HEK293 (cell line): ENCODE measurements around the gene SLC2A11.

ENCODE experiments used
- CTCF ChIA-PET: fragments of 350-600 bp; formaldehyde crosslinking; extraction: SDS; loops from one replicate; lab custom pipeline; 2021; ENCODE audit warnings: antibody characterized with exemption; lab: Yijun Ruan, JAX
- POLR2A ChIA-PET: fragments of 300-600 bp; formaldehyde crosslinking; extraction: SDS; loops from one replicate; lab custom pipeline; 2020; ENCODE audit warnings: antibody characterized with exemption, inconsistent platforms; lab: Yijun Ruan, JAX
- H3K27ac ChIP-seq: fragments of 200-500 bp; sonication (Bioruptor generic); 2 replicates; pipeline ENCODE4 v1.5.1; 2014; ENCODE audit warnings: low read depth, low read length, control low read depth, inconsistent platforms; ENCODE audit errors: extremely low read depth
- H3K36me3 ChIP-seq, 2 experiments: fragments of 200-500 bp in 1 of 2; sonication (Bioruptor generic) in 1 of 2; 1 replicate in 1 of 2; 2 replicates in 1 of 2; pipeline ENCODE4 v1.5.1; 2014 to 2017; ENCODE audit warnings: inconsistent platforms in 2 of 2, low read length in 2 of 2; ENCODE audit not compliant: control insufficient read depth in 2 of 2, insufficient read depth in 1 of 2
- H3K4me1 ChIP-seq: fragments of 200-500 bp; sonication (Bioruptor generic); 2 replicates; pipeline ENCODE4 v1.5.1; 2014; ENCODE audit warnings: mild to moderate bottlenecking, low read length, inconsistent platforms; ENCODE audit not compliant: control insufficient read depth, insufficient read depth
- H3K4me3 ChIP-seq: 2 replicates; pipeline ENCODE4 v1.5.1; 2011; ENCODE audit warnings: low read depth, mild to moderate bottlenecking, control low read depth, low read length, moderate library complexity
- H3K9me3 ChIP-seq: fragments of 200-500 bp; sonication (Bioruptor generic); 2 replicates; pipeline ENCODE4 v1.5.1; 2014; ENCODE audit warnings: low read depth, low read length, inconsistent platforms; ENCODE audit not compliant: control insufficient read depth, insufficient read depth
- ATF2 ChIP-seq: fragments of 450-650 bp; formaldehyde crosslinking; IDR thresholded peaks from 2 replicates; pipeline ENCODE4 v1.5.1; 2016; ENCODE audit warnings: missing biosample characterization, missing genetic modification characterization, low read depth
- BCL11B ChIP-seq: fragments of 450-650 bp; formaldehyde crosslinking; IDR thresholded peaks from 2 replicates; pipeline ENCODE4 v1.5.1; 2016; ENCODE audit warnings: low read depth, missing biosample characterization, missing genetic modification characterization
- OSR2 ChIP-seq: fragments of 450-650 bp; formaldehyde crosslinking; IDR thresholded peaks from 2 replicates; pipeline ENCODE4 v1.5.1; 2016; ENCODE audit warnings: missing biosample characterization, missing genetic modification characterization
- PATZ1 ChIP-seq: fragments of 450-650 bp; formaldehyde crosslinking; IDR thresholded peaks from 2 replicates; pipeline ENCODE4 v1.5.1; 2016; ENCODE audit warnings: missing biosample characterization, missing genetic modification characterization
- PRDM6 ChIP-seq: fragments of 450-650 bp; formaldehyde crosslinking; IDR thresholded peaks from 2 replicates; pipeline ENCODE4 v1.5.1; 2017; ENCODE audit warnings: missing biosample characterization, missing genetic modification characterization
- REPIN1 ChIP-seq: fragments of 450-650 bp; formaldehyde crosslinking; IDR thresholded peaks from 2 replicates; pipeline ENCODE4 v1.5.1; 2017; ENCODE audit warnings: missing biosample characterization, missing genetic modification characterization, low read depth
- SP7 ChIP-seq: fragments of 450-650 bp; formaldehyde crosslinking; IDR thresholded peaks from 2 replicates; pipeline ENCODE4 v1.5.1; 2016; ENCODE audit warnings: missing biosample characterization, missing genetic modification characterization
- ZBTB21 ChIP-seq: fragments of 450-650 bp; formaldehyde crosslinking; IDR thresholded peaks from 2 replicates; pipeline ENCODE4 v1.5.1; 2017; ENCODE audit warnings: missing biosample characterization, missing genetic modification characterization
- ZNF112 ChIP-seq: fragments of 450-650 bp; formaldehyde crosslinking; IDR thresholded peaks from 2 replicates; pipeline ENCODE4 v1.5.0; 2017; ENCODE audit warnings: missing biosample characterization, missing genetic modification characterization
- ZNF169 ChIP-seq: fragments of 450-650 bp; formaldehyde crosslinking; IDR thresholded peaks from 2 replicates; pipeline ENCODE4 v1.5.1; 2016; ENCODE audit warnings: missing biosample characterization, missing genetic modification characterization
- ZNF248 ChIP-seq: fragments of 450-650 bp; formaldehyde crosslinking; IDR thresholded peaks from 2 replicates; pipeline ENCODE4 v1.5.1; 2017; ENCODE audit warnings: missing biosample characterization, missing genetic modification characterization
- ZNF335 ChIP-seq: fragments of 450-650 bp; formaldehyde crosslinking; conservative IDR thresholded peaks from 2 replicates; pipeline ENCODE4 v1.5.1; 2016; ENCODE audit warnings: missing biosample characterization, missing genetic modification characterization
- ZNF501 ChIP-seq: fragments of 450-650 bp; formaldehyde crosslinking; IDR thresholded peaks from 2 replicates; pipeline ENCODE4 v1.5.1; 2016; ENCODE audit warnings: missing biosample characterization, missing genetic modification characterization
- ZNF544 ChIP-seq: fragments of 450-650 bp; formaldehyde crosslinking; IDR thresholded peaks from 2 replicates; pipeline ENCODE4 v1.5.0; 2017; ENCODE audit warnings: missing biosample characterization, missing genetic modification characterization
- ZNF561 ChIP-seq: fragments of 450-650 bp; IDR thresholded peaks from 2 replicates; pipeline ENCODE4 v1.5.1; 2018; ENCODE audit warnings: missing biosample characterization, missing genetic modification characterization, borderline replicate concordance
- ZNF624 ChIP-seq: fragments of 450-650 bp; formaldehyde crosslinking; IDR thresholded peaks from 2 replicates; pipeline ENCODE4 v1.5.1; 2017; ENCODE audit warnings: missing biosample characterization, missing genetic modification characterization
- ZNF660 ChIP-seq: fragments of 450-650 bp; IDR thresholded peaks from 2 replicates; pipeline ENCODE4 v1.5.1; 2018; ENCODE audit warnings: missing biosample characterization, mild to moderate bottlenecking, missing genetic modification characterization
- ZNF670 ChIP-seq: fragments of 450-650 bp; formaldehyde crosslinking; IDR thresholded peaks from 2 replicates; pipeline ENCODE4 v1.5.1; 2016; ENCODE audit warnings: missing biosample characterization, missing genetic modification characterization, low read depth
- ZNF677 ChIP-seq: fragments of 450-650 bp; IDR thresholded peaks from 2 replicates; pipeline ENCODE4 v1.5.0; 2018; ENCODE audit warnings: missing biosample characterization, mild to moderate bottlenecking, missing genetic modification characterization, moderate library complexity

The SLC2A11 gene

GRCh38 chr22:23896523-23897186, 39.0 kb downstream of the SLC2A11 start:
- CTCF ChIA-PET = interaction anchor here (0.6 to 1.0 kb wide), 2 partner anchors 14 to 122 kb away, joined by 3 read pairs; no protein-coding TSS in a partner anchor
- Histone ChIP-seq H3K4me1 (peaks cover 15% of the 10 kb centered on the region), H3K27ac (peak overlapping the region; percentile 94), H3K9me3 (no peaks in the 10 kb centered on the region), H3K36me3 (peaks cover 14 to 31% of the 10 kb centered on the region in 2 experiments), H3K4me3 (no peak overlapping the region)
- TF ChIP-seq BCL11B (tag by site-specific recombination) (peak; percentile 35; the same call in 1 of the 2 replicates), ZNF561 (tag by site-specific recombination) (no peak), PATZ1 (tag by site-specific recombination) (0 out of 2 replicates have a peak, but pooled peaks have one; percentile 23)
- POLR2A ChIA-PET = interaction anchor here (0.9 to 1.7 kb wide), 4 partner anchors 12 to 74 kb away, joined by 3 to 13 read pairs (median 4); no protein-coding TSS in a partner anchor

GRCh38 chr22:23897320-23897719, 39.6 kb downstream of the SLC2A11 start:
- ChIA-PET CTCF (interaction anchor here (1.0 kb wide), 1 partner anchor 13 kb away, joined by 3 read pairs; no protein-coding TSS in a partner anchor), POLR2A (interaction anchor here (1.7 kb wide), 1 partner anchor 16 kb away, joined by 13 read pairs; no protein-coding TSS in a partner anchor)
- no peak overlapping the region for H3K4me3 ChIP-seq
- H3K9me3 ChIP-seq = no peaks in the 10 kb centered on the region
- H3K4me1 ChIP-seq = peaks cover 15% of the 10 kb centered on the region
- H3K27ac ChIP-seq = no peak overlapping the region; the same call in 1 of the 2 replicates
- H3K36me3 ChIP-seq = peaks cover 14 to 31% of the 10 kb centered on the region in 2 experiments
- TF ChIP-seq PRDM6 (tag by site-specific recombination) (no peak), ZBTB21 (tag by site-specific recombination) (no peak), ZNF248 (no peak), REPIN1 (tag by site-specific recombination) (no peak), ZNF112 (tag by site-specific recombination) (no peak), ATF2 (tag by site-specific recombination) (no peak), SP7 (no peak), ZNF660 (tag by site-specific recombination) (no peak), ZNF544 (tag by site-specific recombination) (no peak), OSR2 (tag by site-specific recombination) (no peak), ZNF501 (tag by site-specific recombination) (no peak), ZNF624 (tag by site-specific recombination) (no peak), ZNF169 (no peak), ZNF677 (tag by site-specific recombination) (no peak), ZNF335 (no peak), ZNF670 (no peak)
